Endothelial cell of umbilical vein (primary cell): Measurements from ENCODE around the gene VSTM2B. TPM values are rescaled to one million over a fixed set of nuclear protein-coding genes. Genes with fewer than 3 reads are reported as not detected.

ENCODE experiments used
- BruUV-seq: library from RNA; stranded (reverse); fragments of 400-500 nt; replicated peaks from 2 replicates; lab custom pipeline; 2021; lab: Mats Ljungman, UMichigan
- CTCF ChIA-PET: fragments of 300-600, 350-600 bp; sonication (Branson Sonifier 250); formaldehyde crosslinking; loops from one replicate; lab custom pipeline; 2021; ENCODE audit warnings: antibody characterized with exemption, inconsistent platforms; lab: Charles Lee
- POLR2A ChIA-PET: fragments of 300-600, 350-600 bp; sonication (Branson Sonifier 250); formaldehyde crosslinking; loops from one replicate; lab custom pipeline; 2021; ENCODE audit warnings: antibody characterized with exemption, inconsistent platforms; lab: Charles Lee
- DNase-seq: peaks from one replicate; pipeline ENCODE4 v3.0.0-alpha.2; 2011; ENCODE audit warnings: low read depth, low spot score
- FAIRE-seq: peaks from 2 replicates; lab custom pipeline; 2011; peaks lifted over from hg19 to GRCh38; lab: Jason Lieb, UNC
- H2AFZ ChIP-seq: 2 replicates; pipeline ENCODE4 v1.6.0; 2012; ENCODE audit warnings: low read depth, low read length, control low read depth, inconsistent platforms
- H3K27ac ChIP-seq: 2 replicates; pipeline ENCODE4 v1.5.1; 2011; ENCODE audit warnings: low read depth, mild to moderate bottlenecking, control low read depth, low read length, moderate library complexity; ENCODE audit not compliant: insufficient read depth
- H3K27me3 ChIP-seq, 2 experiments: 2 replicates each; pipeline versions ENCODE4 v1.6.0 to v1.6.1; 2011; ENCODE audit warnings: low read length in 2 of 2, mixed read lengths in 1 of 2; ENCODE audit not compliant: control insufficient read depth in 2 of 2, insufficient read depth in 2 of 2
- H3K36me3 ChIP-seq, 2 experiments: 2 replicates in 1 of 2; 3 replicates in 1 of 2; pipeline ENCODE4 v1.5.1; 2011; ENCODE audit warnings: low read length in 2 of 2, mild to moderate bottlenecking in 1 of 2, moderate library complexity in 1 of 2; ENCODE audit not compliant: control insufficient read depth in 2 of 2, insufficient read depth in 2 of 2; ENCODE audit errors: extremely low read depth in 1 of 2
- H3K4me1 ChIP-seq: 3 replicates; pipeline ENCODE4 v1.5.1; 2011; ENCODE audit warnings: mild to moderate bottlenecking, low read length; ENCODE audit not compliant: control insufficient read depth, insufficient read depth; ENCODE audit errors: extremely low read depth
- H3K4me2 ChIP-seq: 2 replicates; pipeline ENCODE4 v1.6.1; 2011; ENCODE audit warnings: low read length, control low read depth, mixed read lengths; ENCODE audit not compliant: insufficient read depth
- H3K4me3 ChIP-seq, 3 experiments: fragments of 200-600 bp in 1 of 3; sonication (generic), shearing (Covaris generic) in 1 of 3; replicated peaks in 1 of 3; 2 replicates each; pipeline ENCODE4 v1.5.1; 2011 to 2016; ENCODE audit warnings: control low read depth in 3 of 3, low read length in 3 of 3, mild to moderate bottlenecking in 2 of 3, inconsistent platforms in 1 of 3, low read depth in 1 of 3, moderate library complexity in 1 of 3; ENCODE audit not compliant: insufficient read depth in 1 of 3
- H3K79me2 ChIP-seq: 2 replicates; pipeline ENCODE4 v1.6.0; 2012; ENCODE audit warnings: low read length, inconsistent platforms; ENCODE audit not compliant: control insufficient read depth, insufficient read depth
- H3K9ac ChIP-seq: replicated peaks from 2 replicates; pipeline ENCODE3; 2011; ENCODE audit warnings: low read length, control low read depth; ENCODE audit not compliant: insufficient read depth; ENCODE audit errors: extremely low read depth
- H3K9me1 ChIP-seq: replicated peaks from 3 replicates; pipeline ENCODE4 v1.6.0; 2011; ENCODE audit warnings: mild to moderate bottlenecking, low read length; ENCODE audit not compliant: control insufficient read depth, insufficient read depth; ENCODE audit errors: extremely low read depth
- H3K9me3 ChIP-seq: replicated peaks from 2 replicates; pipeline ENCODE4 v1.5.1; 2012; ENCODE audit warnings: low read length, inconsistent platforms; ENCODE audit not compliant: control insufficient read depth, insufficient read depth
- H4K20me1 ChIP-seq: replicated peaks from 2 replicates; pipeline ENCODE3; 2011; ENCODE audit warnings: mild to moderate bottlenecking, low read length; ENCODE audit not compliant: control insufficient read depth, insufficient read depth; ENCODE audit errors: extremely low read depth
- EZH2 ChIP-seq: IDR thresholded peaks from 2 replicates; pipeline ENCODE4 v1.6.1; 2012; ENCODE audit warnings: borderline replicate concordance, low read depth, mild to moderate bottlenecking, moderate library complexity, low read length, inconsistent platforms; ENCODE audit not compliant: severe bottlenecking
- FOS ChIP-seq: IDR thresholded peaks from 2 replicates; pipeline ENCODE4 v1.6.1; 2011; ENCODE audit warnings: mild to moderate bottlenecking, low read length, moderate library complexity, borderline replicate concordance; ENCODE audit not compliant: insufficient read depth
- GATA2 ChIP-seq: IDR thresholded peaks from 2 replicates; pipeline ENCODE4 v1.7.0; 2011; ENCODE audit warnings: low read depth, mild to moderate bottlenecking, moderate library complexity, mixed read lengths, low read length; ENCODE audit not compliant: insufficient read length, insufficient read depth
- JUN ChIP-seq: IDR thresholded peaks from 2 replicates; pipeline ENCODE4 v1.6.1; 2011; ENCODE audit warnings: borderline replicate concordance, low read depth; ENCODE audit not compliant: insufficient read length, insufficient read depth
- MYC ChIP-seq: IDR thresholded peaks from one replicate; pipeline ENCODE4 v1.6.1; 2011; ENCODE audit warnings: mild to moderate bottlenecking, low read depth, low read length
- POLR2A ChIP-seq: IDR thresholded peaks from 2 replicates; pipeline ENCODE4 v1.6.1; 2012; ENCODE audit warnings: low read depth, mild to moderate bottlenecking, control low read depth, low read length
- POLR2AphosphoS5 ChIP-seq: IDR thresholded peaks from 2 replicates; pipeline ENCODE4 v1.6.1; 2012; ENCODE audit warnings: low read depth, mild to moderate bottlenecking, control low read depth, low read length, moderate library complexity; ENCODE audit not compliant: insufficient read depth
- dilution Hi-C: fragments of 300-500 bp; cut with MboI; formaldehyde crosslinking; loops from one replicate; pipeline ENCODE4 v1.15.0; 2019; ENCODE audit warnings: low sequenced_read_pairs; ENCODE audit not compliant: extremely low pct_ligation_motif_present
- intact Hi-C: fragments of 100-400 bp; cut with micrococcal nuclease; formaldehyde crosslinking; loops from one replicate; pipeline ENCODE4 v1.10.0; 2022
- polyA plus RNA-seq, 4 experiments: library from polyadenylated mRNA; depleted of rRNA in 3 of 4; stranded (reverse) in 3 of 4; unstranded in 1 of 4; fragments of >200 nt; gene quantifications; 2 replicates each; pipeline versions ENCODE4 v1.2.1 to v1.2.3, GENCODE V29; 2011 to 2012; ENCODE audit warnings: missing spikeins in 1 of 4
- total RNA-seq: library from RNA; stranded (reverse); gene quantifications from 2 replicates; pipeline ENCODE4 v1.2.3, GENCODE V29; 2021
- TF ChIP-seq, protein P1 (sequence below), 2 donors: IDR thresholded peaks; 1 replicate in 1 of 2; 2 replicates in 1 of 2; pipeline ENCODE4 v1.5.1; 2011; ENCODE audit warnings: low read length in 2 of 2, mild to moderate bottlenecking in 2 of 2, moderate library complexity in 2 of 2, control low read depth in 1 of 2, inconsistent platforms in 1 of 2, low read depth in 1 of 2; ENCODE audit not compliant: insufficient read depth in 1 of 2; ENCODE audit errors: extremely low read depth in 1 of 2
- TF ChIP-seq, protein P2 (sequence below): IDR thresholded peaks from 2 replicates; pipeline ENCODE4 v1.6.1; 2011; ENCODE audit not compliant: insufficient read depth, insufficient read length

VSTM2B gene
- total and polyA plus RNA-seq, 2 donors (not counting 3 experiments of a cell fraction or from before 2014, with no cell fraction given), result not detected

- no TSS peak for BruUV-seq
- DNase-seq (no peak), FAIRE-seq (no peak)
- Histone ChIP-seq H3K4me2 (no peak overlapping the region), H3K79me2 (no peaks in the 10 kb centered on the region), H3K36me3 (no peaks in the 10 kb centered on the region), H3K27ac (no peak overlapping the region), H3K27me3 (no peaks in the 10 kb centered on the region), H3K9me1 (no peaks in the 10 kb centered on the region), H2AFZ (no peak overlapping the region), H3K4me1 (no peaks in the 10 kb centered on the region), H4K20me1 (no peaks in the 10 kb centered on the region), H3K4me3 (no peak overlapping the region), H3K9me3 (no peaks in the 10 kb centered on the region), H3K9ac (no peak overlapping the region)
- CTCF ChIA-PET, result no interaction called here
- dilution Hi-C loops (no loop called here), intact Hi-C loops (no loop called here)
- POLR2A ChIA-PET, result no interaction called here
- TF ChIP-seq MYC, result no peak
- no peak for TF ChIP-seq EZH2
- TF ChIP-seq JUN, result no peak
- no peak for TF ChIP-seq GATA2
- TF ChIP-seq, protein P1, sequence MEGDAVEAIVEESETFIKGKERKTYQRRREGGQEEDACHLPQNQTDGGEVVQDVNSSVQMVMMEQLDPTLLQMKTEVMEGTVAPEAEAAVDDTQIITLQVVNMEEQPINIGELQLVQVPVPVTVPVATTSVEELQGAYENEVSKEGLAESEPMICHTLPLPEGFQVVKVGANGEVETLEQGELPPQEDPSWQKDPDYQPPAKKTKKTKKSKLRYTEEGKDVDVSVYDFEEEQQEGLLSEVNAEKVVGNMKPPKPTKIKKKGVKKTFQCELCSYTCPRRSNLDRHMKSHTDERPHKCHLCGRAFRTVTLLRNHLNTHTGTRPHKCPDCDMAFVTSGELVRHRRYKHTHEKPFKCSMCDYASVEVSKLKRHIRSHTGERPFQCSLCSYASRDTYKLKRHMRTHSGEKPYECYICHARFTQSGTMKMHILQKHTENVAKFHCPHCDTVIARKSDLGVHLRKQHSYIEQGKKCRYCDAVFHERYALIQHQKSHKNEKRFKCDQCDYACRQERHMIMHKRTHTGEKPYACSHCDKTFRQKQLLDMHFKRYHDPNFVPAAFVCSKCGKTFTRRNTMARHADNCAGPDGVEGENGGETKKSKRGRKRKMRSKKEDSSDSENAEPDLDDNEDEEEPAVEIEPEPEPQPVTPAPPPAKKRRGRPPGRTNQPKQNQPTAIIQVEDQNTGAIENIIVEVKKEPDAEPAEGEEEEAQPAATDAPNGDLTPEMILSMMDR (IDR thresholded peaks at IDR 0.05; ENCODE audit: extremely low read depth in 1 of 2, insufficient read depth in 1 of 2, low read depth in 1 of 2, low read length in 2 of 2), result no peak
- no peak for TF ChIP-seq POLR2A
- no peak for TF ChIP-seq POLR2AphosphoS5
- TF ChIP-seq, protein P2, sequence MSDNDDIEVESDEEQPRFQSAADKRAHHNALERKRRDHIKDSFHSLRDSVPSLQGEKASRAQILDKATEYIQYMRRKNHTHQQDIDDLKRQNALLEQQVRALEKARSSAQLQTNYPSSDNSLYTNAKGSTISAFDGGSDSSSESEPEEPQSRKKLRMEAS, result no peak
- TF ChIP-seq FOS, result no peak
Measured at GRCh38 chr19:29561601-29562000, 35.8 kb downstream of the VSTM2B start.
